Fibroblast of lung (primary cell): ENCODE measurements around the gene RIMS1. TPM values are rescaled to one million over a fixed set of nuclear protein-coding genes. Genes with fewer than 3 reads are reported as not detected.

Experiments used
- DNase-seq, 2 donors: peaks; one replicate each; pipeline versions ENCODE4 v3.0.0 to v3.0.0-alpha.2; 2010; ENCODE audit warnings: low read depth in 2 of 2
- H2AFZ ChIP-seq: 2 replicates; pipeline ENCODE4 v1.5.1; 2012; ENCODE audit warnings: low read length, control low read depth, inconsistent platforms
- H3K27ac ChIP-seq: 2 replicates; pipeline ENCODE4 v1.5.1; 2011; ENCODE audit warnings: low read length, control low read depth; ENCODE audit not compliant: insufficient read depth
- H3K27me3 ChIP-seq: 2 replicates; pipeline ENCODE4 v1.5.1; 2011; ENCODE audit warnings: mild to moderate bottlenecking, low read length; ENCODE audit not compliant: control insufficient read depth, insufficient read depth
- H3K36me3 ChIP-seq: 2 replicates; pipeline ENCODE4 v1.5.1; 2011; ENCODE audit warnings: low read length; ENCODE audit not compliant: control insufficient read depth, insufficient read depth
- H3K4me1 ChIP-seq: 2 replicates; pipeline ENCODE4 v1.5.1; 2011; ENCODE audit warnings: low read length; ENCODE audit not compliant: control insufficient read depth, insufficient read depth; ENCODE audit errors: extremely low read depth
- H3K4me2 ChIP-seq: 2 replicates; pipeline ENCODE4 v1.5.1; 2011; ENCODE audit warnings: low read length, control low read depth; ENCODE audit not compliant: insufficient read depth; ENCODE audit errors: extremely low read depth
- H3K4me3 ChIP-seq, 4 experiments: fragments of 200-600 bp in 1 of 4; sonication (generic) in 1 of 4; replicated peaks in 1 of 4; 2 replicates each; pipeline ENCODE4 v1.5.1; 2011 to 2016; ENCODE audit warnings: low read length in 4 of 4, low read depth in 3 of 4, mild to moderate bottlenecking in 3 of 4, control low read depth in 2 of 4, inconsistent platforms in 1 of 4, mixed read lengths in 1 of 4; ENCODE audit not compliant: insufficient read depth in 1 of 4; ENCODE audit errors: control extremely low read depth in 1 of 4
- H3K79me2 ChIP-seq: 2 replicates; pipeline ENCODE4 v1.5.1; 2012; ENCODE audit warnings: mild to moderate bottlenecking, low read length, inconsistent platforms; ENCODE audit not compliant: control insufficient read depth, insufficient read depth
- H3K9ac ChIP-seq: 2 replicates; pipeline ENCODE4 v1.5.1; 2011; ENCODE audit warnings: mild to moderate bottlenecking, low read length, control low read depth; ENCODE audit not compliant: insufficient read depth
- H3K9me3 ChIP-seq: 2 replicates; pipeline ENCODE4 v1.5.1; 2012; ENCODE audit warnings: low read depth, low read length; ENCODE audit not compliant: control insufficient read depth, insufficient read depth
- H4K20me1 ChIP-seq: 2 replicates; pipeline ENCODE4 v1.5.1; 2011; ENCODE audit warnings: low read length; ENCODE audit not compliant: control insufficient read depth, insufficient read depth; ENCODE audit errors: extremely low read depth
- EZH2 ChIP-seq: IDR thresholded peaks from 2 replicates; pipeline ENCODE4 v1.5.1; 2012; ENCODE audit warnings: low read length, control low read depth, mild to moderate bottlenecking; ENCODE audit errors: missing control alignments
- polyA plus RNA-seq, 2 donors: library from polyadenylated mRNA; depleted of rRNA in 1 of 2; stranded (reverse) in 1 of 2; unstranded in 1 of 2; fragments of >200 nt; gene quantifications; 2 replicates each; pipeline ENCODE4 v1.2.1, GENCODE V29; 2011 to 2012; ENCODE audit warnings: missing spikeins in 1 of 2
- total RNA-seq: library from RNA; depleted of rRNA; stranded (reverse); fragments of >200 nt; gene quantifications from 2 replicates; pipeline ENCODE4 v1.2.1, GENCODE V29; 2014
- TF ChIP-seq, protein P1 (sequence below), 2 donors: IDR thresholded peaks in 1 of 2; conservative IDR thresholded peaks in 1 of 2; 1 replicate in 1 of 2; 2 replicates in 1 of 2; pipeline ENCODE4 v1.5.1; 2011 to 2012; ENCODE audit warnings: low read length in 2 of 2, control low read depth in 1 of 2, inconsistent platforms in 1 of 2, low read depth in 1 of 2, mild to moderate bottlenecking in 1 of 2

The RIMS1 gene
- total and polyA plus RNA-seq, 2 donors (not counting 1 experiment from before 2014, with no cell fraction given): 1.1 to 2.3 TPM

DNA sequence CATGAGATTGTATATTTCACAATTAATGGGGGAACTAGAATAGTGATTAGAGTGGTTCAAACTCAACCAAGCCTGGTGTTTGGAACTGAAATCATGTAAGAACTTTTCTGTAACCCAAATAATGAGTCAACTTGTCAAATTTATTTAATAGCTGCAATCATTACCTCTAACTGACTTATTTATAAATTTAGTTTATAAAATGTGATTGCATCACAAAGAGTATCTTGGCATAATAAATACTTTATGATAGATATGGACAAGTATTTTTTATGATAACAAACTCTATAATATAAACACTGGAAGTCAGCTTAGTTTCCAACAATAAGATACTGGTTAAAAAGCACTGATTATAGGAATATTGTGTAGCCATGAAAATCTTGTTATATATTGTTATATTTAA, 319.1 kb downstream of the RIMS1 start:
- H3K27me3 ChIP-seq: no peaks in the 10 kb centered on the region
- H3K9me3 ChIP-seq: no peaks in the 10 kb centered on the region
- no peak for TF ChIP-seq EZH2
- TF ChIP-seq, protein P1, sequence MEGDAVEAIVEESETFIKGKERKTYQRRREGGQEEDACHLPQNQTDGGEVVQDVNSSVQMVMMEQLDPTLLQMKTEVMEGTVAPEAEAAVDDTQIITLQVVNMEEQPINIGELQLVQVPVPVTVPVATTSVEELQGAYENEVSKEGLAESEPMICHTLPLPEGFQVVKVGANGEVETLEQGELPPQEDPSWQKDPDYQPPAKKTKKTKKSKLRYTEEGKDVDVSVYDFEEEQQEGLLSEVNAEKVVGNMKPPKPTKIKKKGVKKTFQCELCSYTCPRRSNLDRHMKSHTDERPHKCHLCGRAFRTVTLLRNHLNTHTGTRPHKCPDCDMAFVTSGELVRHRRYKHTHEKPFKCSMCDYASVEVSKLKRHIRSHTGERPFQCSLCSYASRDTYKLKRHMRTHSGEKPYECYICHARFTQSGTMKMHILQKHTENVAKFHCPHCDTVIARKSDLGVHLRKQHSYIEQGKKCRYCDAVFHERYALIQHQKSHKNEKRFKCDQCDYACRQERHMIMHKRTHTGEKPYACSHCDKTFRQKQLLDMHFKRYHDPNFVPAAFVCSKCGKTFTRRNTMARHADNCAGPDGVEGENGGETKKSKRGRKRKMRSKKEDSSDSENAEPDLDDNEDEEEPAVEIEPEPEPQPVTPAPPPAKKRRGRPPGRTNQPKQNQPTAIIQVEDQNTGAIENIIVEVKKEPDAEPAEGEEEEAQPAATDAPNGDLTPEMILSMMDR (conservative IDR thresholded peaks at IDR 0.05 in 1 of 2, IDR thresholded peaks at IDR 0.05 in 1 of 2; ENCODE audit: low read depth in 1 of 2, low read length in 2 of 2): no peak
- no peak overlapping the region for H3K27ac ChIP-seq
- H4K20me1 ChIP-seq: no peaks in the 10 kb centered on the region
- peak overlapping the region; percentile 15 for H3K4me2 ChIP-seq
- no peaks in the 10 kb centered on the region for H3K79me2 ChIP-seq
- H3K4me1 ChIP-seq: no peaks in the 10 kb centered on the region
- H2AFZ ChIP-seq: no peak overlapping the region
- H3K4me3 ChIP-seq: no peak overlapping the region
- H3K9ac ChIP-seq: no peak overlapping the region
- peak in 1 of 2 donors; percentile 60 for DNase-seq
- no peaks in the 10 kb centered on the region for H3K36me3 ChIP-seq

DNA sequence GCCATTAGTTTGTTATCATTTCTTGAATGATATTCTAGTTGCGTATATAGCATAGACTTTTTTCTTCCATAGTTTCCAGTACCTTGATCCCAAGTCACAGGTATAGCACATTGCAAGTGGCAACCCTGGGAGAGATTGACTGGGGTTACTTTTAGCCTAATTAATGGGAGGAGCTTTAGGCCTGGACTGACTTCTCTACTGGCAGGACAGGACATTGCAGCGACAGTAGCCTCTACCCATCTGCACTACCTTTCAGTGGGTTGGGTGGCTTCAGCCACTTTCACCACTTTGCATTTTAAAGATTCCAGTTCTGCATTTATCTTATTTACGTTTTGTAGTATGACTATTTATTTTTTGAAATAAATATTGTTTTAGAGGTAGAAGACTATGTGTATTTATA, 320.3 kb downstream of the RIMS1 start:
- H3K4me1 ChIP-seq: no peaks in the 10 kb centered on the region
- H3K4me3 ChIP-seq: no peak overlapping the region
- no peak for TF ChIP-seq EZH2
- TF ChIP-seq, protein P1 (conservative IDR thresholded peaks at IDR 0.05 in 1 of 2, IDR thresholded peaks at IDR 0.05 in 1 of 2; ENCODE audit: low read depth in 1 of 2, low read length in 2 of 2): no peak
- no peak for DNase-seq
- no peak overlapping the region for H3K4me2 ChIP-seq
- no peaks in the 10 kb centered on the region for H3K9me3 ChIP-seq
- H3K27me3 ChIP-seq: no peaks in the 10 kb centered on the region
- no peak overlapping the region for H2AFZ ChIP-seq
- H3K79me2 ChIP-seq: no peaks in the 10 kb centered on the region
- no peak overlapping the region for H3K27ac ChIP-seq
- no peaks in the 10 kb centered on the region for H3K36me3 ChIP-seq
- no peak overlapping the region for H3K9ac ChIP-seq
- H4K20me1 ChIP-seq: no peaks in the 10 kb centered on the region

DNA sequence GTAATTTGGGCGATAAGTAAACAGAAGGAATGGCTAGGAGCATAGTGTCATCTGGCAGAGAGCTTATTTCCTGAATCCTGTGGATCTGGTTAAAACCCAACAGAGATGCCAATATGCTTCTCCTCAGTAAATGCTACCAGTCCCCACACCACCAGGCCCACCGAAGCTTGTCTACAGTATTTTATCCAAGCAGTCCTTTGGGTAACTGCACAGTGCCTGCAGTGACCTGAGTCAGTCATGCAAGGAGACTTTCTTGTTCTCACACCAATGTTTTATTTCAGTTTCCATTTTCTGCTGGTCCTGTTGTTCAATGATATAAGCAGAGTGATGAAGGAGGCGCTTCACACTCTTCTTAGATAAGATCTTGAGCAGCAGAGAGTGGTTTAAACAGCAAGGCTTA, 326.3 kb downstream of the RIMS1 start:
- TF ChIP-seq EZH2: no peak
- TF ChIP-seq, protein P1 (conservative IDR thresholded peaks at IDR 0.05 in 1 of 2, IDR thresholded peaks at IDR 0.05 in 1 of 2; ENCODE audit: low read depth in 1 of 2, low read length in 2 of 2): no peak
- Histone ChIP-seq H3K4me3 (no peak overlapping the region), H4K20me1 (no peaks in the 10 kb centered on the region), H3K27me3 (no peaks in the 10 kb centered on the region), H2AFZ (no peak overlapping the region), H3K79me2 (no peaks in the 10 kb centered on the region), H3K4me1 (no peaks in the 10 kb centered on the region), H3K9me3 (no peaks in the 10 kb centered on the region), H3K27ac (no peak overlapping the region), H3K9ac (no peak overlapping the region), H3K4me2 (no peak overlapping the region), H3K36me3 (no peaks in the 10 kb centered on the region)
- no peak for DNase-seq
